ENCODE results near the gene TMTC4.

- no peak for TF ChIP-seq CTCF (IDR thresholded peaks at IDR 0.05)
- no peak for TF ChIP-seq POLR2A (IDR thresholded peaks at IDR 0.05)
Measured at GRCh38 chr13:100652510-100652909, 22.1 kb downstream of the TMTC4 start.
